HCT116 (cell line): ENCODE data around the gene BZW2.

Source experiments
- EGR1 ChIP-seq: IDR thresholded peaks from 2 replicates; pipeline ENCODE4 v1.6.1; 2012; ENCODE audit warnings: low read depth
- ELF1 ChIP-seq: IDR thresholded peaks from 2 replicates; pipeline ENCODE4 v1.6.1; 2012; ENCODE audit warnings: low read depth, borderline replicate concordance
- EZH2 ChIP-seq: fragments of 200-600 bp; sonication (generic); IDR thresholded peaks from 2 replicates; pipeline ENCODE4 v1.6.1; 2017; ENCODE audit warnings: antibody characterized with exemption, mixed run types
- EZH2phosphoT487 ChIP-seq: fragments of 200-600 bp; IDR thresholded peaks from 2 replicates; pipeline ENCODE4 v1.6.1; 2018; ENCODE audit warnings: antibody characterized with exemption, borderline replicate concordance
- MAX ChIP-seq: IDR thresholded peaks from 2 replicates; pipeline ENCODE4 v1.6.1; 2012
- POLR2A ChIP-seq: IDR thresholded peaks from 2 replicates; pipeline ENCODE4 v1.7.0; 2011; ENCODE audit warnings: borderline replicate concordance; ENCODE audit not compliant: insufficient read depth, insufficient read length; ENCODE audit errors: extremely low read depth
- POLR2AphosphoS5 ChIP-seq: IDR thresholded peaks from 2 replicates; pipeline ENCODE4 v1.6.1; 2011; ENCODE audit warnings: mild to moderate bottlenecking, low read depth, low read length, moderate library complexity
- REST ChIP-seq: IDR thresholded peaks from 2 replicates; pipeline ENCODE4 v1.6.1; 2012; ENCODE audit warnings: low read depth
- TCF7L2 ChIP-seq: IDR thresholded peaks from 2 replicates; pipeline ENCODE4 v1.7.0; 2011; ENCODE audit warnings: borderline replicate concordance, inconsistent platforms; ENCODE audit not compliant: insufficient read depth, insufficient read length; ENCODE audit errors: extremely low read depth
- YY1 ChIP-seq: IDR thresholded peaks from 2 replicates; pipeline ENCODE4 v1.6.1; 2011; ENCODE audit warnings: low read length, low read depth, moderate library complexity, mild to moderate bottlenecking; ENCODE audit not compliant: insufficient replicate concordance; ENCODE audit errors: extremely low read depth
- TF ChIP-seq, protein P1 (sequence below), 3 experiments: fragments of 200-600 bp in 1 of 3; sonication (generic) in 1 of 3; IDR thresholded peaks in 2 of 3; conservative IDR thresholded peaks in 1 of 3; 2 replicates each; pipeline ENCODE4 v1.5.1; 2012 to 2017; ENCODE audit warnings: low read depth in 2 of 3, low read length in 2 of 3, antibody characterized with exemption in 1 of 3, borderline replicate concordance in 1 of 3, control low read depth in 1 of 3, mild to moderate bottlenecking in 1 of 3, mixed read lengths in 1 of 3, mixed run types in 1 of 3, moderate library complexity in 1 of 3; ENCODE audit not compliant: insufficient read depth in 1 of 3
- TF ChIP-seq, protein P2 (sequence below): IDR thresholded peaks from 2 replicates; pipeline ENCODE4 v1.6.1; 2012

DNA sequence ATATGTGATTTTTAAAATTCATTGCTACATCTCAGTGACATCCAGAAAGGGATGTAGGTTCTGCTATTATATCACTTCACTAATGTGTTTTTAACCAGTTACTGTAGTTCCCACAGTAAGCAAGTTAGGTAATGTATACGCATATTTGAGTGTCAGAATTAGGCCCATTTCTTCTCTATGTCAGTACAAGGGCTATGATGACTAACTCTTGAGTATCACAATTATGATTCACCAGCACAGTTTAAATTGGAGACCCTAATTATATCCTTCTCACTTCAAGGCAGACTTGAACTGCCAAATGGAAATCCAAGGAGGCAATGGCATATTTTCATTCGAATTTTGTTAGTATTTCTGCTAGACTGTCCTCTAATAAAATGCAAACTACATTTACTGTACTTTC, 23.6 kb downstream of the BZW2 start:
- TF ChIP-seq, protein P1, sequence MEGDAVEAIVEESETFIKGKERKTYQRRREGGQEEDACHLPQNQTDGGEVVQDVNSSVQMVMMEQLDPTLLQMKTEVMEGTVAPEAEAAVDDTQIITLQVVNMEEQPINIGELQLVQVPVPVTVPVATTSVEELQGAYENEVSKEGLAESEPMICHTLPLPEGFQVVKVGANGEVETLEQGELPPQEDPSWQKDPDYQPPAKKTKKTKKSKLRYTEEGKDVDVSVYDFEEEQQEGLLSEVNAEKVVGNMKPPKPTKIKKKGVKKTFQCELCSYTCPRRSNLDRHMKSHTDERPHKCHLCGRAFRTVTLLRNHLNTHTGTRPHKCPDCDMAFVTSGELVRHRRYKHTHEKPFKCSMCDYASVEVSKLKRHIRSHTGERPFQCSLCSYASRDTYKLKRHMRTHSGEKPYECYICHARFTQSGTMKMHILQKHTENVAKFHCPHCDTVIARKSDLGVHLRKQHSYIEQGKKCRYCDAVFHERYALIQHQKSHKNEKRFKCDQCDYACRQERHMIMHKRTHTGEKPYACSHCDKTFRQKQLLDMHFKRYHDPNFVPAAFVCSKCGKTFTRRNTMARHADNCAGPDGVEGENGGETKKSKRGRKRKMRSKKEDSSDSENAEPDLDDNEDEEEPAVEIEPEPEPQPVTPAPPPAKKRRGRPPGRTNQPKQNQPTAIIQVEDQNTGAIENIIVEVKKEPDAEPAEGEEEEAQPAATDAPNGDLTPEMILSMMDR (IDR thresholded peaks at IDR 0.05 in 2 of 3, conservative IDR thresholded peaks at IDR 0.05 in 1 of 3; ENCODE audit: borderline replicate concordance in 1 of 3, insufficient read depth in 1 of 3, low read depth in 2 of 3, low read length in 2 of 3): no peak
- no peak for TF ChIP-seq POLR2A
- no peak for TF ChIP-seq MAX
- no peak for TF ChIP-seq EZH2phosphoT487
- no peak for TF ChIP-seq EGR1
- TF ChIP-seq EZH2: no peak
- no peak for TF ChIP-seq POLR2AphosphoS5
- TF ChIP-seq YY1: no peak
- TF ChIP-seq REST: no peak
- no peak for TF ChIP-seq TCF7L2
- TF ChIP-seq, protein P2, sequence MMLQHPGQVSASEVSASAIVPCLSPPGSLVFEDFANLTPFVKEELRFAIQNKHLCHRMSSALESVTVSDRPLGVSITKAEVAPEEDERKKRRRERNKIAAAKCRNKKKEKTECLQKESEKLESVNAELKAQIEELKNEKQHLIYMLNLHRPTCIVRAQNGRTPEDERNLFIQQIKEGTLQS: no peak
- TF ChIP-seq ELF1: no peak
